Left kidney (tissue), 2 donors: ENCODE results near the gene SNAP47. TPM values are rescaled to one million over a fixed set of nuclear protein-coding genes. Genes with fewer than 3 reads are reported as not detected.

Source experiments
- DNase-seq: peaks from one replicate; pipeline ENCODE4 v3.0.0-alpha.2; 2013
- polyA plus RNA-seq: library from polyadenylated mRNA; unstranded; fragments of 120-200 nt; gene quantifications from one replicate; pipeline ENCODE4 v1.2.1, GENCODE V29; 2013; ENCODE audit not compliant: insufficient read length

Gene SNAP47
- polyA plus RNA-seq, 1 donor, result 43.2 TPM

GRCh38 chr1:227731241-227731677, 4.0 kb upstream of the SNAP47 start:
- DNase-seq, result no peak

DNA sequence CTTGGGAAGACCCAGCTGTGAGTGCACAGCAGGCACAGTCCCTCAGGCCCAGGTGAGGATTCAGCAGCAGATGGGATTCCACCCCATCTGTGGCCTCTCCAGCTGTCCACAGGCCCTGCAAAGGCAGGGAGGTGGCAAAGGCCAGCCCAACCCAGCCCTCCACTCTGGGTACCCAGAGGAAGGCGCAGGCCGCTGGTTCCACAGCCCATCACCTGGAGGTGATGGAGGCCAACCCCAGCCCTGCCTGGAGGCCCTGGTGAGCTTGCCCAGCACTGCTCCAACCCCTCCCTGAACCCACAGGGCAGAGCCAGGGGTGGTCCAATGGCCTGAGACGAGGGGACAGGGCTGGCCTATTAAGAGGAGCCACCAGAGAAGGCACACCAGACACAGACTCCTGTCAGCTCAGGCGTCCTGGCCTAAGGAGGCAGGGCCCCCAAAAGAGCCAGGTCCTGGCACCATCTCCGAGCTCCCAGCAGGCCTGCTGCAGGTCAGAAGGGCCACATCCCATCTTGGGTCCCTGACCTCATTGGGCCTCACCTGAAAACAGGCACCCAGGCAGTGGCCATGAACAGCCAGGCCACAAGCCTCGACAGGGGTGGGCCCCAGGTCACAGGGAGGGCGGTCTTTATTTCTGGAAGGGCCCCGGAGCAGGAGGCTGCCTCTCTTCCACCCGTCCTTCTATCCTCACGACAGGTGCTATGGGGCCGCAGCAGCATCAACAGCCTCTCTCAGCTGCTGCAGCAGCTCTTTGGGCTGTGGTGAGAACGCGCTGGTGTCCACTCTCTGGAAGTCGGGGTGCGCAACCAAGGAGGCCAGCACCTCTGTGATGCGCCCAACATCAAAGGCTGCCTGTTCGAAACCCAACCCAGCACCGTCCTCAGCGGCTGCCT, 3.3 kb upstream of the SNAP47 start:
- DNase-seq, result no peak

DNA sequence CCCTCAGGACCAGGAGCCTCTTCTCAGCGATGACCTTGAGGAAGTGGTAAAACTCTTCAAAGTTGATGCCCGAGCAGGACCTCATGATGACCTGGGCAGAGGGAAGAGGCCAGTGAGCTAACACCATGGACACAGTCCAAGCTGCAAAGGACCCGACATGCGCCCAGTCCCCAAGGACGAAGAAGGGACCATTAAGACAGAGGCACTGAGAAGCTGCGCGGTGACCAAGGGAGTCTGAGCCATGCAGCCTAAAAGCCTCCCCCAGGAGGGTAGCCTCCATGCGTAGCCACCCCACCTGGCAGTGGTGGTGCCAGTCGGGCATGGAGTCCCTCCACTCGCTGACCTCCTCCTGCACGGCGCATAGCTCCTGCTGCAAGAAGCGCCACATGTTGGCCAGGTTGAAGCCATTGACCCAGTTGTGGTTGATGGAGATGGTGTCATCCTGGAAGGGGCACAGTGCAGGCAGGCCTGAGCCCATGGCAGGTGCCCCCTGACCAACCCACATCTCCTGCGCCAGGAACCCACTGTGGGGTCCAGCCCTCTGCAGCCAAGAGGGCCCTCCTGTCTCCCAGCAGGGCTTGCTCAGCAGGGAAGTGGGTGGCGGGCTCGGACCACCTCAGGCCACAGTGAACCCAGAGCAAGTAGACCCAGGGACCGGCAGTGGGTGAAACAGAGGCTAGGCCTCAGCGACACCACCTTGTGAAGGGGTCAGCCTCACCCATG, 2.5 kb upstream of the SNAP47 start:
- no peak for DNase-seq

DNA sequence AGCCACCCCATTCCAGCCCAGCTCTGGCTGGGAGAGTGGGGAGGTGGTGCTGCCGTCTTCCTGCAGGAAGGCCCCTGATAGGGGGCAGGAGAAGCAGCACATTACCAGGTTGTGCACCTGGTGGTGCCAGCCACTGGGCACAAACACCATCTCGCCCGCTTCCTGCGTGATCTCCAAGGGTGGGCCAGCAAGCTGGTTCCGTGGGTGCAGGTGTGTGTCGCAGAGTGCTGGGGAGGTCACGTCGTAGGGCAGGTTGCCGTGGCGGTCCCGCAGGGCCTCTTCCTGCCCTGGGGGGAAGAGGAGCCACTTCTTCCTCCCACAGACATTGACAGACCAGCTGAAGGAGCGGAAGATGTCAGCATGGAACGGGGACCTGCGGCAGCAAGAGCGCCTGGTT, 1.9 kb upstream of the SNAP47 start:
- DNase-seq, result no peak

DNA sequence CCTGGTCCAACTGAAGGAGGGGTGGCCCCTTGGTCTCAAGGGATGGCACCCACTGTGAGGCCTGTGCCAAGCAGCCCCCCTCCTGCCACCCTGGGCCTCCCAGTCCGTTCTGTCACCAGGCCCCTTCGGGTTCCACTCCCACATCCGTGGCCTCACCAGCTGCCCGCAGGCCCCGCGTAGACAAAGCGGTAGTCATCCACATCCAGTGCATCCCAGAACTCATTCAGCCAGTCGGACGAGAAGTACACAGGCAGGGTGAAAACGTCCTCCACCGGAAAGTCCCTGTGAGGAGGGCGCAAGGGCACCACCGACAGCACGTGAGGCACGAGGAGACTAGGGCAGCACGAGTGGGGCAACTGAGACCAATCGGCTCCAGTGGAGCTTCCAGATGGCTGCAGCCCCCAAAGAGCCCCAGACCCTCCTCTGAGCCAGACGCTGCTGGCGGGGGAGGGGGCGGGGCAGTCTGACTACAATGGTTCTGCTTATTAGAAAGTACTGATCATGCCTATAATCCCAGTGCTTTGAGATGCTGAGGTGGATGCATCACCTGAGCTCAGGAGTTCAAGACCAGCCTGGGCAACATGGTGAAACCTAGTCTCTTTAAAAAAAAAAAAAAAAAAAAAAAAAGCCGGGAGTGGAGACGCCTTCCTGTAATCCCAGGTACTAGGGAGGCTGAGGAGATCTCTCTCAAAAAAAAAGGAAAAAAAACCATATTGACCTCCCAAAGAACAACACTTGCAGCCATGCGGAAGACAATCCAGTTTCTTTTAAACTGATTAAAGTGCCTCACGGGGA, 1.3 kb upstream of the SNAP47 start:
- DNase-seq, result no peak

- DNase-seq, result no peak
Measured at GRCh38 chr1:227734546-227734855, 734 bp upstream of the SNAP47 start.

DNA sequence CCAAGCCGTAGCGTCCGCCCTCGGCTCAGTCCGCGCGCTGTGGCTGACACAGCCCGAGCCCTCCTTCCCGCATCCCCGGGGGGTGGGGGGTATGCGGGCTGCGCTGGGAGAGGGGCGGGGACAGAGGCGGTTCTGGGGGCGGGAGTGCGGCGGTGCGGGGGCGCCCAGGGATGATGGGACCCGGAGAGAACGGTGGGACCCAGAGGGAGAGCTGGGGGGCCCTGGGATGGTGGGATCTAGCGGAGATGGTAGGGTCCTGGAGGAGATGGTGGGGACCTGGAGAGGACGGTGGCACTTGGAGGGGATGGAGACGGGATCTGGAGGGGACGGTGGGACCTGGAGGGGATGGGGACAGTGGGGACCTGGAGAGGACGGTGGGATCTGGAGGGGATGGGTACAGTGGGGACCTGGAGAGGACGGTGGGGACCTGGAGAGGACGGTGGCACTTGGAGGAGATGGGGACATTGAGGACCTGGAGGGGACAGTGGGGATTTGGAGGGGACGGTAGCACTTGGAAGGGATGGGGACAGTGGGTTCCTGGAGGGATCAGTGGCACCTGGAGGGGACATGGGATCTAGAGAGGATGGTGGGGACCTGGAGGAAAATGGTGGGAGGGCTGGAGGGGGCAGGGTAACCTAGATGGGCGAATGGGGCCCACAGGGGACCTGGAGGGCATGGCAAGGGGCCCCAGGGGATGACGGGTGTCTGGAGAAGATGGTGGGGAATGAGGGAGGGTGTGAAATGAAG, 477 bp downstream of the SNAP47 start:
- no peak for DNase-seq

GRCh38 chr1:227736814-227737432, 1.7 kb downstream of the SNAP47 start:
- DNase-seq, result no peak

GRCh38 chr1:227738820-227739219, 3.6 kb downstream of the SNAP47 start:
- no peak for DNase-seq

DNA sequence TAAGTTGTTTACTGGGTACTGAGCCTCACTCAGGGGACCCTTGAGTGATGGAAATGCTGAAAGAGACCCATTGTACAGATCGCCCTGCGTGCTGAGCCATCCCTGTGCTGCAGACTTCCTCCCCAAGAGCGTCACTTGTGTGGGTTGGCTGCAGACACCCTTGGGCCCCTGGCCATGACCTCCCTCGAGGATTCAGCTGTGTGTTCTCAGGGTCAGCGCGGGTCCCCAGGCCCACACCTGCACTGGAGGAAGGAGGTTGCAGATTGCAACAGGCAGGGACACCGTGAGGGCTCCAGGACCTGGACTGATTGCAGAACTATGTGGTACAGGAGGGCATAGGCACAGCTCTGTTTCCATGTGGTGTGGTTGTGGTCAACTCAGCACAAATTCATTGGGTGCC, 4.4 kb downstream of the SNAP47 start:
- DNase-seq, result no peak

DNA sequence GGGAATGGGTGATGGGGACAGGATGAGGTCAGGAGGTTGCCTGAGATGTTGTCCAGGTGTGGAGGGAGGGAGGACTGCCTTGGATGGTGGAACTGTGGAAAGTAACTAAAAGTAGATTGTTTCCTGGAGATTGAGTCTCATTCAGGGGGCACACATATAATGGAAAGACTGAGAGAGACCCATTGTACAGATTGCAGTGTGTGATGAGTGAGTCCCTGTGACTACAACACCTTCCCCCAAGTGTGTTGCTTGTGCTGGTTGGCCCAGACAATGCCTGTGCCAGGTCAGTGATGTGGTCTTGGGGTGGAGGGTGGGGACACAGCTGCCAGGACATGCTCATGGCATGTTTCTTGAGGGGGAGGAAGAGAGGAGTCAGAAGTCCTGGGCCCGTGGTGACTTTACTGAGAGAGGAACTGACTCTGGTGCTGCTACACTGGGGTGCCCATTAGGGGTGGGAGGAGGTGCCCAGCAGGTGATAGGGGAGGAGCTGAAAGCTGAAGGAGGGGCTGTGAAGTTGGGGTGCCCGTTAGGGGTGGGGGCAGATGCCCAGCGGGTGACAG, 5.2 kb downstream of the SNAP47 start:
- no peak for DNase-seq

DNA sequence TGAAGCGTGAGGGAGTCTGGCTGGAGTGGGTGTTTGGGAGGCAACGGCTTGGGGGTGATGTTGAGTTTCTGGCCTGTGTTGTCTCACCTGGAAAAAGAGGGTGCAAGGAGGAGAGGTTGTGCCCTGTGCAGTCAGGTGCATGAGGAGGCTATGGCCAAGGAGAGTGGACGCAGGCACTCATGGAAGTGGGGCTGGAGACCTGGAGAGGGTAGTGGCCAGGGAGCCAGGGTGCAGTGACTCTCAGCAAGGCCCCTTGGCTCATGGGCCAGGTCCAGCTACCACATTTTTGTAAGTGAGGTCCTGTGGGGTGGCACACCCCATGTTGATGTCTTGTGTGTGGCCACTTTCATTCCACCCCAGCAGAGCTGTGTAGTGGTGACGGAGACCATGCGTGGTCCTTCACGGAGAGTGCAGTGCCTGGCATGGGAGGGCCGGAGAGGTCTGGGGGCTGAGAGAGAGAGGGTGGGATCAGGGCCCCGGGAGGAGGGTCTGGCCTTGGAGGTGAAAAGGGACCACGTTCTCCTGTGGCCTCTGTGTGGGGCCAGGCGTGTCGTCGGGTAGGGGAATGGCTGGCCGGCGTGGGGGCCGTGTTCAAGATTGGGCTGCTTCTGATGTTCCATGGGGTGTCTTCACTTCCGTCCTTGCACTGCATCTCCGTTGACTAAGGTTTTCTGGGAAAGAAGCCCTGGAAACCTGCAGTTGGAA, 6.1 kb downstream of the SNAP47 start:
- no peak for DNase-seq

DNA sequence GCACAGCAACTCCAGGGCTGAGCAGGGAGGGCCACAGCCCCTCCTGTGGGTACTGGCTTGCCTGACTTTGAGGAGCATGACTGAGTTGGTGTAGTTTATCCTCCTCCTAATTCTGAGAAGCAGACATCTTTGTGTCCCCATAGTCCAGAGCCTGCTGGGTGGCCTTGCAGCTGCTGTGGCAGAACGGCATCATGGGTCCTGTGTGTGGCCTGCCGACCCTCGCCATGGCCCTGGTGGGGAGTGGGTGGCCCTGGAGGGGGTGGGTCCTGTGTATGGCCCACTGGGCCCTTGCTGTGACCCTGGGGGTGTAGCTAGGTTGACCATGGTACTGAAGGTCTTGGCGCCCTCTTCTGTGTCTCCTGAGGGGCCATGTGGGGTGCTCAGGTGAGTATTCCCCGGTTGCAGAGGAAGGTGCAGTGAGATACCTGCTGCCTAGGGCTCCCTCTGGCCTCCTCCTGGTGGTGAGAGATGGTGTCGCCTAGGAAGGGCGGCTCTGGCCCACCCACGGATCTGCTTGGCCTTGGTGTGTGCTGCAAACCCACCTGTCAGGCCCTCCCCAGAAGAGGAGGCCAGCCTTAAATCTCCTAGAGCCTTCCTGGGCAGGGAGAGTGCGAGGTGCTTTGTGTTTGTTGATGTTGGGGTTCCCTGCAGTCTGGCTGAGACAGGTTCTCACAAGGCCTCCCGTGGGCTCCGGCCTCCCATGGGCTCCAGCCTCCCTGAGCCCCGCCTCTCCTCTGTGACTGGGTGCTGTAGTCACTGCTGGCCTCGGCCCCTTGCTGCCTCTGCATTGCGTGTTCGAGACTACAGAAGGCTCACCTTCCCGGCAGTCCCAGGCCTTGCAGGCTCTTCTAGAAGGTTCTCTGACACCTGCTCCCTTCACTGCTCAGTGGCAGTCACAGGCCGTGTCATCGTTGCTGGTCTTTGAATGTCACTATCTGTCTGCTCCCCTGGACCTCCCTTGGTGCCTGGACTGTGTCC, 7.8 kb downstream of the SNAP47 start:
- DNase-seq, result no peak

- DNase-seq, result no peak
Measured at GRCh38 chr1:227744668-227745067, 9.4 kb downstream of the SNAP47 start.

DNA sequence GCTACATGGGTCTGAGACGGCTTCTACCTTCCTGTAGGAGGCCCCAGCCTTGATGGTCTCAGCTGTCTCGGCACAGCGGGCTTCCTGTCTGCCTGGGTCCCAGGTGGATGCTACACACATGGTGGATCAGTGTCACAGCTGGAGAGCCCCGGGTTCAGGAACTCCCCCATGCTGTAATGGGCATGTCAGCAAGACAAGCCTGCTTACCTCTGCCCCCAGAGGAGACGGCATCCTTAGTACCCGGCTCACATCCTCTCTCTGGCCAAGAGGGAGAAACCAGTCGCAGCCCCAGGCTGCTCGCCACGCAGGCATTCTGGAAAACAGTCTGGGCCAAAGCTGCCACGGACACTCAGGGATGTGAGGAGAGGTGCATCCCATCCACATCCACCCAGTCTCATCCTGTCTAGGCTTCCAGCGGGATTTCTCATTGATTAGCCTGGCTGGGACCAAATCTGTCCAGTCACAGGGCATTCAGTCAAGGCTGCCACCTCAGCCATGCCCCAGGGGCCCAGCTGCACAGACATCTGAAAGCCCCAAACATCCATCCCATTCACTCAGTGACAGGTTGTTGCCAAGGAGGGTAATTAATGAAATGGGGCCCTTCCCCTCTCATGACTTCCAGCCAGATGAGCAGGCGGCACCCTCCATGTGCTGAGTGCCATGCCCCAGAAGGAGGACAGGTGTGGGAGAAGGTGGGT, 10.5 kb downstream of the SNAP47 start:
- no peak for DNase-seq

DNA sequence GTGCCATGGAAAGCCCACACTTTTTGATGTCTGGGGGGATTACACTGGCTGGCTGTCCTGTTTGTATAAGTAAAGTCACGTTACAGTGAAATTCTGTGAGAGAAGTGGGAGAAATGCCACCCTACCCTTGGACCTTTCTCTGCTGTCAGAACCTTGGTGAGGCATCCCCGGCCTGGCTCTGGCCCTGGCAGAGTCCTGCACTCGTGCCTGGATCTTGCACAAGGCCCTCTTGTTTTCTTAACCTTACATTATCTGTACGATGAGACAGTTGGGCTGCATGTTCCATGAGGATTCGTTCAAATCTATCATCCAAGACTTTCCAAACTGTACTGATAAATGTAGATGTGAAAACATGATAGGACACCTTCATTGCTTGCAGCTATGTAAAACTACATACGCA, 11.4 kb downstream of the SNAP47 start:
- no peak for DNase-seq

DNA sequence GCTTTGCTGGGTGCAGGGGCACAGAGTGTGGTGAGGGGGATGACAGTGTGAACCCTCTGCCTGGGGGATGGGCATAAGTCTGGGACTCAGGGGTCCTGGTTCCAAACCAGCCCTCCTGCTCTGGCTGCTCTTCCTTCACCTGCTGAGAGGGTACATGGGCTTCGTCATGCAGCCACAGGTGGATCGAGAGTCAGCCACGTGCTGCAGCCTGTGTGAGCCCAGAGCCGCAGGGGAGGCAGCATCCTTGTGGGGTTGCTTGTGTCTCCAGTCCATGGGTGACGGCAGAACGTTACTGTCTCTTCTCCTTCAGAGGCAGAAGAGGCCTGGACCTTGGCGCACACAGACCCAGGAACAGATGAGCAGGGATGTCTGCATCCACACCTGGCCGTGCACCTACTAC, 12.1 kb downstream of the SNAP47 start:
- no peak for DNase-seq

- DNase-seq, result no peak
Measured at GRCh38 chr1:227747948-227748495, 12.8 kb downstream of the SNAP47 start.
